CD4-positive, alpha-beta T cell (primary cell): ENCODE data around the gene DCTD. TPM values are rescaled to one million over a fixed set of nuclear protein-coding genes. Genes with fewer than 3 reads are reported as not detected.

Experiments
- ATAC-seq: fragments of 200-7000 bp; cut with Tn5 transposase; one replicate; pipeline ENCODE4 v1.10.0; 2022; ENCODE audit warnings: mild to moderate bottlenecking; ENCODE audit not compliant: poor library complexity
- CTCF ChIA-PET: fragments of 350-600 bp; sonication (Branson Sonifier 250); formaldehyde crosslinking; loops from one replicate; lab custom pipeline; 2021; ENCODE audit warnings: antibody characterized with exemption, inconsistent platforms; lab: Charles Lee
- POLR2A ChIA-PET: fragments of 350-600 bp; sonication (Branson Sonifier 250); formaldehyde crosslinking; loops from one replicate; lab custom pipeline; 2021; ENCODE audit warnings: antibody characterized with exemption, inconsistent platforms; lab: Charles Lee
- DNase-seq, 14 experiments: peaks; one replicate each; pipeline ENCODE4 v3.0.0-alpha.2; 2013 to 2020; ENCODE audit warnings: mixed read lengths in 2 of 14
- H3K27ac ChIP-seq, 2 donors: one replicate each; pipeline versions ENCODE4 v1.5.1 to v1.7.0; 2013; ENCODE audit warnings: low read length in 2 of 2, low read depth in 1 of 2, mild to moderate bottlenecking in 1 of 2
- H3K27me3 ChIP-seq, 2 experiments: 1 replicate in 1 of 2; 2 replicates in 1 of 2; pipeline versions ENCODE4 v1.6.1 to v1.7.0; 2013; ENCODE audit warnings: low read length in 2 of 2, control low read depth in 1 of 2, mild to moderate bottlenecking in 1 of 2, moderate library complexity in 1 of 2; ENCODE audit not compliant: insufficient read depth in 2 of 2, control insufficient read depth in 1 of 2
- H3K36me3 ChIP-seq: one replicate; pipeline ENCODE4 v1.6.1; 2013; ENCODE audit warnings: low read length, control low read depth; ENCODE audit not compliant: insufficient read depth
- H3K4me1 ChIP-seq: one replicate; pipeline ENCODE4 v1.6.1; 2013; ENCODE audit warnings: low read length, control low read depth; ENCODE audit not compliant: insufficient read depth
- H3K4me3 ChIP-seq: one replicate; pipeline ENCODE4 v1.5.1; 2013; ENCODE audit warnings: mild to moderate bottlenecking, low read length, moderate library complexity
- H3K9me3 ChIP-seq, 2 experiments: 1 replicate in 1 of 2; 2 replicates in 1 of 2; pipeline versions ENCODE4 v1.6.1 to v1.7.0; 2013; ENCODE audit warnings: low read length in 2 of 2, mild to moderate bottlenecking in 2 of 2, control low read depth in 1 of 2, moderate library complexity in 1 of 2; ENCODE audit not compliant: control insufficient read depth in 1 of 2, insufficient read depth in 1 of 2
- H3K27ac Mint-ChIP-seq: one replicate; pipeline ENCODE4 v1.8.0; 2020; ENCODE audit warnings: mixed read lengths
- H3K27me3 Mint-ChIP-seq: one replicate; pipeline ENCODE4 v1.8.0; 2021; ENCODE audit warnings: mixed read lengths
- H3K36me3 Mint-ChIP-seq: one replicate; pipeline ENCODE4 v1.8.0; 2021; ENCODE audit warnings: low read depth, mixed read lengths
- H3K4me1 Mint-ChIP-seq: one replicate; pipeline ENCODE4 v1.8.0; 2021; ENCODE audit warnings: low read depth, mixed read lengths
- H3K4me3 Mint-ChIP-seq: one replicate; pipeline ENCODE4 v1.8.0; 2020; ENCODE audit warnings: mild to moderate bottlenecking, mixed read lengths
- H3K9me3 Mint-ChIP-seq: one replicate; pipeline ENCODE4 v1.8.0; 2020; ENCODE audit warnings: mixed read lengths
- CTCF ChIP-seq: fragments of 200-600 bp; IDR thresholded peaks from one replicate; pipeline ENCODE4 v1.8.0; 2022; ENCODE audit warnings: antibody characterized with exemption, mild to moderate bottlenecking
- intact Hi-C, 2 experiments: fragments of 100-400 bp; cut with DNase I in 1 of 2; cut with micrococcal nuclease in 1 of 2; formaldehyde crosslinking; loops; one replicate each; pipeline versions ENCODE4 v1.15.1 to v1.9.0; 2023 to 2025; cut with DNase I, micrococcal nuclease
- total RNA-seq, 174 experiments: library from RNA in 2 of 174; stranded (reverse) in 2 of 174; gene quantifications; one replicate each; pipeline ENCODE4 v1.2.3 and lab custom pipeline; 2021 to 2026

DCTD gene
- total RNA-seq, 2 experiments from 2014 or later, result 49.4 to 54.3 TPM

DNA sequence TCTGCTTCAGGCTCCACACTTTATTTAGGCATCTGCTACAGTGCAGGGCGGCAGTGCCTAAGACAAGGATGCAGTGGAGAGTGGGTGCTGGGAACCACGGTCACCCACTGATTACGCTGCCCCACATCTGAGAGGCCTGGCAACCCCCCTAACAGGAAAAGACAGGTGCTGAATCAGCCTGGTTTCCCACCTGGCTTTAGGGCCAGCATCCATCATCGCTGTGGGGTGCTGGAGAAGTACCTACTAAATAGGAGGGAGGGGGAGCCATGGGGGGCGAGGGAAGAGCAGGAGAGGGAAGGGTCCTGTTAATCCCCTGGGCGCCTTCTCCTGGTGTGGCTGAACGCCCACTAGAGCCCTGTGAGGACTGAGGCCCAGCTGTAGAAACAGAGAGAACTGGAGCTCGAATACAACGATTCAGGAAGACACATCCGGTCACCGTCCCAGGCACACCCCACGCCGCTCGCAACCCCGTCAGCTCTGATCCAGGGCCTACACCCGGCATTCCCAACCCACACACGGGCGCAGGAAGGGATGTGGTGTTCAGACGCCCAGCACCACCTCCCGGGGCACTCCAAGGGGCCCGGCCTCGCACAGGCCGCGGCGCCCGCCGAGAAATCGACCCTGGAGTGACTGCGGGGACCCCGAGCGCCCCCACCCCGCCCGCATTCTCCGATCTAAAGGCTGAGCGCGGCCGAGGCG is 554 bp downstream of the DCTD start:
- no peak for TF ChIP-seq CTCF
- H3K36me3 ChIP-seq, result peaks cover 22% of the 10 kb centered on the region
- peak; percentile 11 for ATAC-seq
- H3K4me1 ChIP-seq, result peaks cover 42% of the 10 kb centered on the region
- peaks cover 54% of the 10 kb centered on the region for H3K4me1 Mint-ChIP-seq
- no peaks in the 10 kb centered on the region for H3K9me3 Mint-ChIP-seq
- peak overlapping the region; percentile 44 to 79 for H3K27ac ChIP-seq
- H3K4me3 ChIP-seq, result peak overlapping the region; percentile 72
- intact Hi-C loops, result loop anchor here (5.0 to 10.0 kb wide), 7 partner anchors 481 to 1908 kb away; partner anchors contain the start of genes ACSL1 (in 1 of the 2), CDKN2AIP (in 1 of the 2) and ING2 (in 1 of the 2)
- H3K4me3 Mint-ChIP-seq, result peak overlapping the region; percentile 93
- peak in 10 of 14 experiments; percentile 7 to 52 (median 20) for DNase-seq
- no peaks in the 10 kb centered on the region for H3K9me3 ChIP-seq
- CTCF ChIA-PET, result interaction anchor here (1.0 kb wide), 1 partner anchor 9 kb away, joined by 3 read pairs; no protein-coding TSS in a partner anchor
- H3K36me3 Mint-ChIP-seq, result peaks cover 41% of the 10 kb centered on the region
- no peaks in the 10 kb centered on the region for H3K27me3 ChIP-seq
- POLR2A ChIA-PET, result interaction anchor here (0.5 to 1.1 kb wide), 3 partner anchors 8 to 589 kb away, joined by 3 to 5 read pairs (median 4); partner anchors contain the start of gene ING2
- H3K27me3 Mint-ChIP-seq, result no peaks in the 10 kb centered on the region
- peak overlapping the region; percentile 89 for H3K27ac Mint-ChIP-seq

- no peak for TF ChIP-seq CTCF
- ChIA-PET POLR2A (no interaction called here), CTCF (no interaction called here)
- Mint-ChIP-seq H3K9me3 (no peaks in the 10 kb centered on the region), H3K27ac (no peak overlapping the region), H3K4me3 (no peak overlapping the region), H3K27me3 (no peaks in the 10 kb centered on the region), H3K4me1 (peaks cover 47% of the 10 kb centered on the region), H3K36me3 (peaks cover 64% of the 10 kb centered on the region)
- peaks cover 33% of the 10 kb centered on the region for H3K36me3 ChIP-seq
- DNase-seq (no peak), ATAC-seq (no peak)
- no peaks in the 10 kb centered on the region for H3K9me3 ChIP-seq
- no peak overlapping the region for H3K4me3 ChIP-seq
- no peak overlapping the region for H3K27ac ChIP-seq
- H3K27me3 ChIP-seq, result no peaks in the 10 kb centered on the region
- peaks cover 40% of the 10 kb centered on the region for H3K4me1 ChIP-seq
- intact Hi-C loops, result loop anchor here in 1 of 2 experiments (10.0 kb wide), 1 partner anchor 1910 kb away; the partner anchor contains the start of gene ACSL1
These were observed 2.8 kb downstream of the DCTD start for GRCh38 chr4:182914357-182914756.

GRCh38 chr4:182913621-182914020 is 3.6 kb downstream of the DCTD start:
- peaks cover 33% of the 10 kb centered on the region for H3K4me1 ChIP-seq
- H3K36me3 Mint-ChIP-seq, result peaks cover 70% of the 10 kb centered on the region
- no peaks in the 10 kb centered on the region for H3K9me3 Mint-ChIP-seq
- intact Hi-C loops, result loop anchor here in 1 of 2 experiments (10.0 kb wide), 1 partner anchor 1911 kb away; the partner anchor contains the start of gene ACSL1
- H3K27ac ChIP-seq, result no peak overlapping the region
- no peak for TF ChIP-seq CTCF
- no peaks in the 10 kb centered on the region for H3K9me3 ChIP-seq
- ATAC-seq (no peak), DNase-seq (no peak)
- H3K4me3 Mint-ChIP-seq, result no peak overlapping the region
- H3K27me3 Mint-ChIP-seq, result no peaks in the 10 kb centered on the region
- no peaks in the 10 kb centered on the region for H3K27me3 ChIP-seq
- ChIA-PET POLR2A (no interaction called here), CTCF (no interaction called here)
- peak overlapping the region; percentile 31 for H3K27ac Mint-ChIP-seq
- H3K4me3 ChIP-seq, result no peak overlapping the region
- peaks cover 39% of the 10 kb centered on the region for H3K36me3 ChIP-seq
- peaks cover 41% of the 10 kb centered on the region for H3K4me1 Mint-ChIP-seq
